Measurements from ENCODE around the gene PDE6A. TPM values are rescaled to one million over a fixed set of nuclear protein-coding genes. Genes with fewer than 3 reads are reported as not detected.

The PDE6A gene
- total RNA-seq, 1 donor from 2014 or later: 0.12 TPM

DNA sequence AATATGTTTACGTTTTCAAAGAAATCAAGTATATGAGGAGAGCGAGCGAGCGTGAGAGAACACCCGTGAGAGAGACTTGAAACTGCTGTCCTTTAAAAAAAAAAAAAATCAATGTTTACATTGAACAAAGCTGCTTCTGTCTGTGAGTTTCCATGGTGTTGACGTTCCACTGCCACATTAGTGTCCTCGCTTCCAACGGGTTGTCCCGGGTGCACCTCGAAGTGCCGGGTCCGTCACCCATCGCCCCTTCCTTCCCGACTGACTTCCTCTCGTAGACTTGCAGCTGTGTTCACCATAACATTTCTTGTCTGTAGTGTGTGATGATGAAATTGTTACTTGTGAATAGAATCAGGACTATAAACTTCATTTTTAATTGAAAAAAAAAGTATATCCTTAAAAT is 97.0 kb downstream of the PDE6A start:
- DNase-seq (ENCODE audit: low spot score): peak; percentile 72
- no peak overlapping the region for H3K4me3 Mint-ChIP-seq (ENCODE audit: unreplicated experiment)
- no peaks in the 10 kb centered on the region for H3K9me3 Mint-ChIP-seq (ENCODE audit: low read depth)
- H3K27ac Mint-ChIP-seq (ENCODE audit: unreplicated experiment): no peak overlapping the region
- no peaks in the 10 kb centered on the region for H3K27me3 Mint-ChIP-seq (ENCODE audit: low read depth)
- no peaks in the 10 kb centered on the region for H3K4me1 Mint-ChIP-seq (ENCODE audit: low read depth)
- peaks cover 6% of the 10 kb centered on the region for H3K36me3 Mint-ChIP-seq (ENCODE audit: low read depth)
- TF ChIP-seq, protein P1, sequence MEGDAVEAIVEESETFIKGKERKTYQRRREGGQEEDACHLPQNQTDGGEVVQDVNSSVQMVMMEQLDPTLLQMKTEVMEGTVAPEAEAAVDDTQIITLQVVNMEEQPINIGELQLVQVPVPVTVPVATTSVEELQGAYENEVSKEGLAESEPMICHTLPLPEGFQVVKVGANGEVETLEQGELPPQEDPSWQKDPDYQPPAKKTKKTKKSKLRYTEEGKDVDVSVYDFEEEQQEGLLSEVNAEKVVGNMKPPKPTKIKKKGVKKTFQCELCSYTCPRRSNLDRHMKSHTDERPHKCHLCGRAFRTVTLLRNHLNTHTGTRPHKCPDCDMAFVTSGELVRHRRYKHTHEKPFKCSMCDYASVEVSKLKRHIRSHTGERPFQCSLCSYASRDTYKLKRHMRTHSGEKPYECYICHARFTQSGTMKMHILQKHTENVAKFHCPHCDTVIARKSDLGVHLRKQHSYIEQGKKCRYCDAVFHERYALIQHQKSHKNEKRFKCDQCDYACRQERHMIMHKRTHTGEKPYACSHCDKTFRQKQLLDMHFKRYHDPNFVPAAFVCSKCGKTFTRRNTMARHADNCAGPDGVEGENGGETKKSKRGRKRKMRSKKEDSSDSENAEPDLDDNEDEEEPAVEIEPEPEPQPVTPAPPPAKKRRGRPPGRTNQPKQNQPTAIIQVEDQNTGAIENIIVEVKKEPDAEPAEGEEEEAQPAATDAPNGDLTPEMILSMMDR (IDR thresholded peaks at IDR 0.05): no peak

DNA sequence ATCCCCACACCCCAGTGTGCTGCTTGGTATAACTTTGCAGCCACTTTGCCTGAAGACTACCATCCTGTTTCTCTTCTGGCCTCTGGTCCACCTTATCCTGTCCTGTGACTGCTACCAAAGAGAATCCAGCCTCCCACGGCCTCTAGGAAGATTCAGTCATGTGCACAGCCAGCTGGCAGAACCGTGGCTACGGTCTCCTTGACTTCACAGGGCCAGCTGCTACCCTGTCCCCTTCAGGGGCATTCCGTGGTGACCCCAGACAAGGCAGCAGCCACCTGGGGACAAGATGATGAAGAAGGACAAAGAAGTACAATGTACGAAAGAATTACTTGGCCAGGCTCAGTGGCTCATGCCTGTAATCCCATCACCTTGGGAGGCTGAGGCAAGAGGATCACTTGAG is 98.6 kb downstream of the PDE6A start:
- Mint-ChIP-seq H3K27me3 (ENCODE audit: low read depth) (no peaks in the 10 kb centered on the region), H3K9me3 (ENCODE audit: low read depth) (no peaks in the 10 kb centered on the region), H3K4me3 (ENCODE audit: unreplicated experiment) (no peak overlapping the region), H3K4me1 (ENCODE audit: low read depth) (no peaks in the 10 kb centered on the region), H3K27ac (ENCODE audit: unreplicated experiment) (no peak overlapping the region), H3K36me3 (ENCODE audit: low read depth) (peaks cover 9% of the 10 kb centered on the region)
- TF ChIP-seq, protein P1 (IDR thresholded peaks at IDR 0.05): no peak
- DNase-seq (ENCODE audit: low spot score): peak; percentile 56

DNA sequence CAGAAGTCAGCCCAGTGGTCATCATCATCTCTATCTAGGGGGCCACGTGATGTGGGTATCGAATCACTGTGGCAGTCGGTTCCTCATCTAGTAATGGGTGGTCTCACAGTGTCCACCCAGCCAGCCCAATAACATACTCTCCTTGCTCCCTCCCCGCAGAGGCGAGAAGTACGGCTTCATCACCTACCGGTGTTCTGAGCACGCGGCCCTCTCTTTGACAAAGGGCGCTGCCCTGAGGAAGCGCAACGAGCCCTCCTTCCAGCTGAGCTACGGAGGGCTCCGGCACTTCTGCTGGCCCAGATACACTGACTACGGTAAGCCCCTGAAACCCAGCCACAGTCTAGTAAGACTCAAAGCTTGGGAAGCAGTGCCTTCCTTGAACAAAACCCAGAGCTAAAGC is 99.0 kb downstream of the PDE6A start:
- H3K27ac Mint-ChIP-seq (ENCODE audit: unreplicated experiment): no peak overlapping the region
- H3K36me3 Mint-ChIP-seq (ENCODE audit: low read depth): peaks cover 9% of the 10 kb centered on the region
- H3K4me3 Mint-ChIP-seq (ENCODE audit: unreplicated experiment): no peak overlapping the region
- H3K27me3 Mint-ChIP-seq (ENCODE audit: low read depth): no peaks in the 10 kb centered on the region
- peaks cover 2% of the 10 kb centered on the region for H3K4me1 Mint-ChIP-seq (ENCODE audit: low read depth)
- TF ChIP-seq, protein P1 (IDR thresholded peaks at IDR 0.05): no peak
- DNase-seq (ENCODE audit: low spot score): peak; percentile 77
- H3K9me3 Mint-ChIP-seq (ENCODE audit: low read depth): no peaks in the 10 kb centered on the region

DNA sequence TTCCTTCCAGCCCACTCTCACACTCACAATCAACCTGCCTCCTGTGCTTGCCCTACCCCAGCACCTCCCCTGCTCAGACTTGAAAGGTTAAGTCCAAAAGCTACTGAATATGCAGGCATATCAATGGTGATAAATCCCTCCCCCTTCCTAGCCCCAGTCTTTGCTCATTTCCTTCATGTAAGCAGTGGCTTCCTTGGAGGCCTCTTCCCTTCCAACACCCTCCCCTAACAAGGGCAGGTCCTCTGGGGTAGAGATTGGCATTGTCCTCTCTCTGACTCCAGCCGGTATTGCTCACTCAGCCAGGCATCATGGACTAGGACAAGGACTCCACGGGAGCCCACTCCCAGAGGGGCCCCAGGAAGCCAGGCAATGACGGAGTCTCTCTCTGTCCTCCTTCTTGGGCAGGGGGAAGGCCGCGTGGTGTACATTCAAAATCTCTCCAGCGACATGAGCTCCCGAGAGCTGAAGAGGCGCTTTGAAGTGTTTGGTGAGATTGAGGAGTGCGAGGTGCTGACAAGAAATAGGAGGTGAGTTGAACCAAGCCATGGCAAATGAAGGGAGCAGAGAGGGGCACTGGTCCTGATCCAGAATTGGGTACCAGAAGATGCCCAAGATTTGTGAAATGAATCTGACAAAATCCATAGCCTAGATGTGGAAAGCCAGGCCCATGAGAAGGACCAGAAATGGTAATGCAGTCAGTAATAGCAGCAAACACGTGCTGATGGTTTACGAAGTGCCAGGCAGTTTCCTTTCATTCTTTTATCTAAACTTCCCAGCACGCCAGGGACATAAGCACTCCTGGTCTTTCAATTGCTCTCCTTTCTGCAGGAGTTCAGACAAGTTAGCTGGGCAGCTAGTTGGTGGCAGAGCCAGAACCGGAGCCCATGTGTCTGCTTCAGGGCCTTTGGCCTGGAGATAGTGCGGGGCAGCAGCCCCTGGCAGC is 102.5 kb downstream of the PDE6A start:
- peaks cover 6% of the 10 kb centered on the region for H3K36me3 Mint-ChIP-seq (ENCODE audit: low read depth)
- no peak overlapping the region for H3K27ac Mint-ChIP-seq (ENCODE audit: unreplicated experiment)

DNA sequence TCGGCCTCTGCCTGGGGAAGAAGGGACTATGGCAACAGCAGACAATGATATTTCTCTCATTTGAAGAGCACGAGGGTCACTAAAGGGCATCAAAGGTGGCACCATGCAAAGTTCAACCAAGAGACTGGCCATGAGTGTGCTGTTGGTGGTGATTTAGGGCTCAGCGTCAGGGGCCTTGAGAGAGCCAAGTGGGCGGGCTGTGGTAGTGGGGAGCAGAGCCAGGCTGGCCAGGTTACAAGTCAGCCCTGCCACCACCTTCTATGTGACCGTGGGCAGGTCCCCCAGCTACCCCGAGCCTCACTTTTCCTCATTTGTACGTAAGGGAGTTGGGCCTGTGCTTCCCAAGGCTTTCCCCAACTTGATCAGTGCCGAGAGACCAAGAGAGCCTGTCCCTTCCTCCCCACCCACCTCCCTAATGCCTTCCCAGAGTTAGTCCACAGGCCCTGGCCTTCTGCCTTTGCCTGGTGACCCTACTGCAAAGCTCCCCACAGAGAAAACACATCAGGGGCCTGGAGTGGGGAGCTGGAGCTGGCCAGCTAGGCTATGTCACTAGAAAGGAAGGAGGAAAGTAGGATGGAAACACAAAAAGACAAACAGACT is 104.3 kb downstream of the PDE6A start:
- Mint-ChIP-seq H3K4me1 (ENCODE audit: low read depth) (peaks cover 23% of the 10 kb centered on the region), H3K9me3 (ENCODE audit: low read depth) (no peaks in the 10 kb centered on the region), H3K36me3 (ENCODE audit: low read depth) (peaks cover 3% of the 10 kb centered on the region), H3K27me3 (ENCODE audit: low read depth) (no peaks in the 10 kb centered on the region), H3K27ac (ENCODE audit: unreplicated experiment) (no peak overlapping the region), H3K4me3 (ENCODE audit: unreplicated experiment) (no peak overlapping the region)
- DNase-seq (ENCODE audit: low spot score): peak; percentile 56
- TF ChIP-seq, protein P1 (IDR thresholded peaks at IDR 0.05): no peak

More for the DNA sequence above, 102.5 kb downstream of the PDE6A start:
- TF ChIP-seq, protein P1 (IDR thresholded peaks at IDR 0.05): no peak
- H3K4me1 Mint-ChIP-seq (ENCODE audit: low read depth): peaks cover 23% of the 10 kb centered on the region
- no peaks in the 10 kb centered on the region for H3K9me3 Mint-ChIP-seq (ENCODE audit: low read depth)
- H3K4me3 Mint-ChIP-seq (ENCODE audit: unreplicated experiment): no peak overlapping the region
- no peaks in the 10 kb centered on the region for H3K27me3 Mint-ChIP-seq (ENCODE audit: low read depth)
- peak; percentile 62 for DNase-seq (ENCODE audit: low spot score)

Measured in chondrocyte (in vitro differentiated cells).